Measurements from ENCODE around the gene EXOC4. TPM values are rescaled to one million over a fixed set of nuclear protein-coding genes. Genes with fewer than 3 reads are reported as not detected.

EXOC4 gene
- total RNA-seq, 1 experiment from 2014 or later: 91.9 TPM

- no peak for DNase-seq
- no TSS peak for BruUV-seq (replicated peaks)
- CTCF ChIA-PET: no interaction called here
- no peaks in the 10 kb centered on the region for H3K36me3 Mint-ChIP-seq (ENCODE audit: insufficient read depth, unreplicated experiment)
- intact Hi-C loops (cut with micrococcal nuclease; ENCODE audit: unreplicated experiment): no loop called here
- no peak for TF ChIP-seq CTCF (IDR thresholded peaks at IDR 0.05; ENCODE audit: unreplicated experiment)
- H3K9me3 Mint-ChIP-seq (ENCODE audit: low read depth, unreplicated experiment): peaks cover 3% of the 10 kb centered on the region
- H3K27me3 Mint-ChIP-seq (ENCODE audit: unreplicated experiment): no peaks in the 10 kb centered on the region
- H3K27ac Mint-ChIP-seq (ENCODE audit: unreplicated experiment): no peak overlapping the region
- H3K4me1 Mint-ChIP-seq (ENCODE audit: low read depth, unreplicated experiment): peaks cover 8% of the 10 kb centered on the region
- H3K4me3 Mint-ChIP-seq (ENCODE audit: low read depth, unreplicated experiment): no peak overlapping the region
Observed at GRCh38 chr7:133389727-133390126, 136.8 kb downstream of the EXOC4 start.

- Mint-ChIP-seq H3K27me3 (ENCODE audit: unreplicated experiment) (no peaks in the 10 kb centered on the region), H3K27ac (ENCODE audit: unreplicated experiment) (no peak overlapping the region), H3K4me1 (ENCODE audit: low read depth, unreplicated experiment) (peaks cover 8% of the 10 kb centered on the region), H3K36me3 (ENCODE audit: insufficient read depth, unreplicated experiment) (no peaks in the 10 kb centered on the region), H3K4me3 (ENCODE audit: low read depth, unreplicated experiment) (no peak overlapping the region), H3K9me3 (ENCODE audit: low read depth, unreplicated experiment) (peaks cover 3% of the 10 kb centered on the region)
- intact Hi-C loops (cut with micrococcal nuclease; ENCODE audit: unreplicated experiment): no loop called here
- no TSS peak for BruUV-seq (replicated peaks)
- DNase-seq: no peak
- CTCF ChIA-PET: no interaction called here
- no peak for TF ChIP-seq CTCF (IDR thresholded peaks at IDR 0.05; ENCODE audit: unreplicated experiment)
Observed at GRCh38 chr7:133391206-133391605, 138.3 kb downstream of the EXOC4 start.

GRCh38 chr7:133394369-133394768, 141.5 kb downstream of the EXOC4 start:
- no peaks in the 10 kb centered on the region for H3K9me3 Mint-ChIP-seq (ENCODE audit: low read depth, unreplicated experiment)
- H3K4me1 Mint-ChIP-seq (ENCODE audit: low read depth, unreplicated experiment): no peaks in the 10 kb centered on the region
- intact Hi-C loops (cut with micrococcal nuclease; ENCODE audit: unreplicated experiment): no loop called here
- no peaks in the 10 kb centered on the region for H3K27me3 Mint-ChIP-seq (ENCODE audit: unreplicated experiment)
- DNase-seq: no peak
- no peaks in the 10 kb centered on the region for H3K36me3 Mint-ChIP-seq (ENCODE audit: insufficient read depth, unreplicated experiment)
- no peak overlapping the region for H3K27ac Mint-ChIP-seq (ENCODE audit: unreplicated experiment)
- no TSS peak for BruUV-seq (replicated peaks)
- TF ChIP-seq CTCF (IDR thresholded peaks at IDR 0.05; ENCODE audit: unreplicated experiment): no peak
- CTCF ChIA-PET: no interaction called here
- H3K4me3 Mint-ChIP-seq (ENCODE audit: low read depth, unreplicated experiment): no peak overlapping the region

GRCh38 chr7:133395551-133395950, 142.7 kb downstream of the EXOC4 start:
- no TSS peak for BruUV-seq (replicated peaks)
- Mint-ChIP-seq H3K4me1 (ENCODE audit: low read depth, unreplicated experiment) (no peaks in the 10 kb centered on the region), H3K27me3 (ENCODE audit: unreplicated experiment) (no peaks in the 10 kb centered on the region), H3K36me3 (ENCODE audit: insufficient read depth, unreplicated experiment) (no peaks in the 10 kb centered on the region), H3K4me3 (ENCODE audit: low read depth, unreplicated experiment) (no peak overlapping the region), H3K9me3 (ENCODE audit: low read depth, unreplicated experiment) (no peaks in the 10 kb centered on the region), H3K27ac (ENCODE audit: unreplicated experiment) (no peak overlapping the region)
- no peak for DNase-seq
- intact Hi-C loops (cut with micrococcal nuclease; ENCODE audit: unreplicated experiment): no loop called here
- CTCF ChIA-PET: no interaction called here
- no peak for TF ChIP-seq CTCF (IDR thresholded peaks at IDR 0.05; ENCODE audit: unreplicated experiment)

- no peak for TF ChIP-seq CTCF (IDR thresholded peaks at IDR 0.05; ENCODE audit: unreplicated experiment)
- no peaks in the 10 kb centered on the region for H3K4me1 Mint-ChIP-seq (ENCODE audit: low read depth, unreplicated experiment)
- intact Hi-C loops (cut with micrococcal nuclease; ENCODE audit: unreplicated experiment): no loop called here
- BruUV-seq (replicated peaks): no TSS peak
- H3K27me3 Mint-ChIP-seq (ENCODE audit: unreplicated experiment): no peaks in the 10 kb centered on the region
- H3K4me3 Mint-ChIP-seq (ENCODE audit: low read depth, unreplicated experiment): no peak overlapping the region
- H3K36me3 Mint-ChIP-seq (ENCODE audit: insufficient read depth, unreplicated experiment): no peaks in the 10 kb centered on the region
- H3K9me3 Mint-ChIP-seq (ENCODE audit: low read depth, unreplicated experiment): no peaks in the 10 kb centered on the region
- CTCF ChIA-PET: no interaction called here
- no peak for DNase-seq
- H3K27ac Mint-ChIP-seq (ENCODE audit: unreplicated experiment): no peak overlapping the region
Observed at GRCh38 chr7:133398506-133398905, 145.6 kb downstream of the EXOC4 start.

Measured in Calu3 (cell line).